ENCODE data around the gene NUDT16L1. TPM values are rescaled to one million over a fixed set of nuclear protein-coding genes. Genes with fewer than 3 reads are reported as not detected.

Gene NUDT16L1
- total RNA-seq, 1 donor from 2014 or later = 20.4 TPM

DNA sequence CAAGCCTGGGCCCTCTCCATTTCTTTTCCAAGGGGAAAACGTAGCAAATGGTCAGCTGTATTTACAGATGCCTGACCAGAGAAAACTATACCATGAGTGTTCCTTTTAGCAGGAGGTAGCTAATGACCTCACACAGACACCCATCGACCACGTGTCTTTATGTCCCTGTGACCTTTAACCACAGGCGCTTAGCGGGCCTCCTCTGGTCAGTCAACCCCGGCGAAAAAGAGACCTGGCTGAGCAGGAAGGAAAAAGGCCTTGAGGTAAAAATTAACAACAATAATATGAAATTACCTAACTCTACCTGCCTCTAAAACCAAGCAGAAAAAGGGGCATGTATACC, 9.1 kb downstream of the NUDT16L1 start:
- no peak overlapping the region for H3K4me3 Mint-ChIP-seq (ENCODE audit: unreplicated experiment)
- TF ChIP-seq, protein P1, sequence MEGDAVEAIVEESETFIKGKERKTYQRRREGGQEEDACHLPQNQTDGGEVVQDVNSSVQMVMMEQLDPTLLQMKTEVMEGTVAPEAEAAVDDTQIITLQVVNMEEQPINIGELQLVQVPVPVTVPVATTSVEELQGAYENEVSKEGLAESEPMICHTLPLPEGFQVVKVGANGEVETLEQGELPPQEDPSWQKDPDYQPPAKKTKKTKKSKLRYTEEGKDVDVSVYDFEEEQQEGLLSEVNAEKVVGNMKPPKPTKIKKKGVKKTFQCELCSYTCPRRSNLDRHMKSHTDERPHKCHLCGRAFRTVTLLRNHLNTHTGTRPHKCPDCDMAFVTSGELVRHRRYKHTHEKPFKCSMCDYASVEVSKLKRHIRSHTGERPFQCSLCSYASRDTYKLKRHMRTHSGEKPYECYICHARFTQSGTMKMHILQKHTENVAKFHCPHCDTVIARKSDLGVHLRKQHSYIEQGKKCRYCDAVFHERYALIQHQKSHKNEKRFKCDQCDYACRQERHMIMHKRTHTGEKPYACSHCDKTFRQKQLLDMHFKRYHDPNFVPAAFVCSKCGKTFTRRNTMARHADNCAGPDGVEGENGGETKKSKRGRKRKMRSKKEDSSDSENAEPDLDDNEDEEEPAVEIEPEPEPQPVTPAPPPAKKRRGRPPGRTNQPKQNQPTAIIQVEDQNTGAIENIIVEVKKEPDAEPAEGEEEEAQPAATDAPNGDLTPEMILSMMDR (IDR thresholded peaks at IDR 0.05) = no peak
- no peak overlapping the region for H3K27ac Mint-ChIP-seq (ENCODE audit: unreplicated experiment)
- peak; percentile 27 for DNase-seq (ENCODE audit: low spot score)
- no peaks in the 10 kb centered on the region for H3K4me1 Mint-ChIP-seq (ENCODE audit: low read depth)
- no peaks in the 10 kb centered on the region for H3K27me3 Mint-ChIP-seq (ENCODE audit: low read depth)
- H3K36me3 Mint-ChIP-seq (ENCODE audit: low read depth) = peaks cover 22% of the 10 kb centered on the region
- H3K9me3 Mint-ChIP-seq (ENCODE audit: low read depth) = no peaks in the 10 kb centered on the region

DNA sequence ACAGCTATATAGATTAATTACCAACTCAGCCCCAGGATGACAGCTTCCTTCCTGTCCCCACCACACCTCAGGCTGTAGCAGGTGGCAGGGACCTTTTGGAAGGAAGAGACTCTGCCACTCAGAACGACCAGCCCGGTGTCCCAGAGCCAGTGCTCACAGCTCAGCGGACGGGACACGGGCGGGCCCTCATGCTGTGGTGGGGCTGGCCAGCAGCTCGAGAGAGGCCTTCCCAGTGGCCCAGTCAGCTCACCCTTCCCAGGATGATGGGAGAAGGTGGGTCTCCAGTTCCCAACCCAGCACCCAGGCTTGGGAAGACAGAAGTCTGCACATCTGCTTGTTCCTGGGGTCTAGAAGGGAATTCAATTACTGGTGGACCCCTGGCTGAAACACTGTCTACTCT, 10.5 kb downstream of the NUDT16L1 start:
- Mint-ChIP-seq H3K27me3 (ENCODE audit: low read depth) (no peaks in the 10 kb centered on the region), H3K4me1 (ENCODE audit: low read depth) (no peaks in the 10 kb centered on the region), H3K9me3 (ENCODE audit: low read depth) (no peaks in the 10 kb centered on the region), H3K27ac (ENCODE audit: unreplicated experiment) (no peak overlapping the region), H3K36me3 (ENCODE audit: low read depth) (peaks cover 25% of the 10 kb centered on the region), H3K4me3 (ENCODE audit: unreplicated experiment) (no peak overlapping the region)
- TF ChIP-seq, protein P1 (IDR thresholded peaks at IDR 0.05) = no peak
- peak; percentile 79 for DNase-seq (ENCODE audit: low spot score)

DNA sequence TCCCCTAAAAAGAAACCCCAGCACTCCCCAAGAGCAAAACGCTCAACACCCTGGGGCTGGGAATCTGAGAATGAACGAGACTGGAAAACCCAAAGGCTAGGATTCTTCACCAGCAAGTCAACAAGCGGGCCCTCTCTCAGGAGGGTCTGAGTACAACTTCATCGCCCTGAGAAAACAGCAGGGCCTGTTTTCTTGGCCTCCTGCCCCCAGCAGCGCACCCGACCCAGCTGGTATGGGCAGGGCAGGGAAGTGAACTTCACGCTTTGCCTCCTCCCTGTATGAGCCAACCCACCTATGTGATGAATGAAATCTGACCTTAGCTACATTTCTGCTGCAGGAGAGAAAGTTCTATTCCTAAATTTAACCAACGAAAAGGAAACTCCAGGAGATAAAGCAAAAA, 11.1 kb downstream of the NUDT16L1 start:
- Mint-ChIP-seq H3K4me1 (ENCODE audit: low read depth) (peaks cover 2% of the 10 kb centered on the region), H3K4me3 (ENCODE audit: unreplicated experiment) (no peak overlapping the region), H3K27ac (ENCODE audit: unreplicated experiment) (no peak overlapping the region), H3K36me3 (ENCODE audit: low read depth) (peaks cover 22% of the 10 kb centered on the region), H3K27me3 (ENCODE audit: low read depth) (no peaks in the 10 kb centered on the region), H3K9me3 (ENCODE audit: low read depth) (no peaks in the 10 kb centered on the region)
- no peak for DNase-seq (ENCODE audit: low spot score)
- TF ChIP-seq, protein P1 (IDR thresholded peaks at IDR 0.05) = no peak

DNA sequence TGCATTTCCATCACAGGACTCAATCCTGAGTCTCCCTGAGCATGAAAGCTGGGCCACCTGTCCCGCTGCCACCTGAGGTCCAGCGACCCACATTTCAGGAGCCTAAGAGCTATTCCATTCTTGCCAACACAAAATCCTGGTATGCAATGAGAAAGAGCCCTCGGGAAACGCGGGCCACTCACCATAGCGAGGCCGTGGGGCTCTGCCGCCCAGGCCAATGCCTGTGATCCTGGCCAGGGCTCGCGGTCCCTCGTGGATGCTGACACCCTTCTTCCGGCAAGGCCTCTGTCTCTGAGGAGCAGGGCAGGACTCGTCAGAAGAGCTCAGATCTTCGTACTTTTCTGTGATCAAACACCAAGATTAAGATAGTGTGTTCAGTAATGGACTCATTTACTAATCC, 11.6 kb downstream of the NUDT16L1 start:
- TF ChIP-seq, protein P1 (IDR thresholded peaks at IDR 0.05) = no peak
- peaks cover 6% of the 10 kb centered on the region for H3K4me1 Mint-ChIP-seq (ENCODE audit: low read depth)
- no peak overlapping the region for H3K27ac Mint-ChIP-seq (ENCODE audit: unreplicated experiment)
- no peak overlapping the region for H3K4me3 Mint-ChIP-seq (ENCODE audit: unreplicated experiment)
- H3K27me3 Mint-ChIP-seq (ENCODE audit: low read depth) = no peaks in the 10 kb centered on the region
- no peaks in the 10 kb centered on the region for H3K9me3 Mint-ChIP-seq (ENCODE audit: low read depth)
- DNase-seq (ENCODE audit: low spot score) = no peak
- H3K36me3 Mint-ChIP-seq (ENCODE audit: low read depth) = peaks cover 23% of the 10 kb centered on the region

DNA sequence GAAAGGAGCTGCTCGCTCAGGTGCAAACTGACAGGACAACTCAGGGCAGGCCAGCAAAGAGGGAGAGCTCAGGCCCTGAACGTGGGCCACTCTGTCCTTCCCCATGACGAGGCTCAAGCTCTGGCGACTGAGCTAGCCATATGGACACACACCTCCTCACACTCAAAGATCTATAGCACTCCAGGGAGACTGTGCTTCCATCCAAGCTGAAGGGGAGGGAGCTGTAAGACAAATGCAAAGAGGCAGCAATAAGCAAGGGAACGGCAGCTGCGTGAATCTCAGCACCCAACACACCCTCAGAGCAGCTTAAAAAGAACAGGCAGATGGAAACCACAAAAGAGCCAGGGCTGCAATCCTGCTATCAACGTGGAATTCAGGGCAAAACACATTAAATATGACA, 13.5 kb downstream of the NUDT16L1 start:
- no peak overlapping the region for H3K4me3 Mint-ChIP-seq (ENCODE audit: unreplicated experiment)
- H3K36me3 Mint-ChIP-seq (ENCODE audit: low read depth) = peaks cover 27% of the 10 kb centered on the region
- DNase-seq (ENCODE audit: low spot score) = peak; percentile 46

More for the DNA sequence above, 13.5 kb downstream of the NUDT16L1 start:
- Mint-ChIP-seq H3K27me3 (ENCODE audit: low read depth) (no peaks in the 10 kb centered on the region), H3K4me1 (ENCODE audit: low read depth) (peaks cover 6% of the 10 kb centered on the region), H3K27ac (ENCODE audit: unreplicated experiment) (no peak overlapping the region), H3K9me3 (ENCODE audit: low read depth) (no peaks in the 10 kb centered on the region)
- TF ChIP-seq, protein P1 (IDR thresholded peaks at IDR 0.05) = no peak
